ENCODE measurements around the gene ZNF165.

DNA sequence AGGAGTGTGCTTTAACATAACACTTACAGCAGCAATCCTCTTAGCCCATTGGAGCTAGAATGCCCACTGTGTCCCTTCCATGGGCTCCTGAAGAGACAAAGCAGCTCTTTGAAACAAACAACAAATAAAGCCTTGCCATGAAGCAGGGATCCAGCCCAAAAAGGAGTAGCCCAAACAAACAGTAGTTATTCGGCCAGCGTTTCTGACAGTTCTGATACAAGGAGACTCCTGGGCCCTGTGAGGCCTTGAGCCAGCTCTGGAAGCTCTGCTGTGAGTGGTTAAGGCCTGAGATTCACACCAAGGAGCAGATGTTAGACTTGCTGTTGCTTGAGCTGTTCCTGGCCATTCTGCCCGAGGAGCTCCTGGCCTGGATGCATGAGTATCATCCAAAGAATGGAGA lies 27.1 kb downstream of the ZNF165 start:
- no peak for TF ChIP-seq POLR2A (IDR thresholded peaks at IDR 0.05)
- TF ChIP-seq, protein P1, sequence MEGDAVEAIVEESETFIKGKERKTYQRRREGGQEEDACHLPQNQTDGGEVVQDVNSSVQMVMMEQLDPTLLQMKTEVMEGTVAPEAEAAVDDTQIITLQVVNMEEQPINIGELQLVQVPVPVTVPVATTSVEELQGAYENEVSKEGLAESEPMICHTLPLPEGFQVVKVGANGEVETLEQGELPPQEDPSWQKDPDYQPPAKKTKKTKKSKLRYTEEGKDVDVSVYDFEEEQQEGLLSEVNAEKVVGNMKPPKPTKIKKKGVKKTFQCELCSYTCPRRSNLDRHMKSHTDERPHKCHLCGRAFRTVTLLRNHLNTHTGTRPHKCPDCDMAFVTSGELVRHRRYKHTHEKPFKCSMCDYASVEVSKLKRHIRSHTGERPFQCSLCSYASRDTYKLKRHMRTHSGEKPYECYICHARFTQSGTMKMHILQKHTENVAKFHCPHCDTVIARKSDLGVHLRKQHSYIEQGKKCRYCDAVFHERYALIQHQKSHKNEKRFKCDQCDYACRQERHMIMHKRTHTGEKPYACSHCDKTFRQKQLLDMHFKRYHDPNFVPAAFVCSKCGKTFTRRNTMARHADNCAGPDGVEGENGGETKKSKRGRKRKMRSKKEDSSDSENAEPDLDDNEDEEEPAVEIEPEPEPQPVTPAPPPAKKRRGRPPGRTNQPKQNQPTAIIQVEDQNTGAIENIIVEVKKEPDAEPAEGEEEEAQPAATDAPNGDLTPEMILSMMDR (IDR thresholded peaks at IDR 0.05): no peak

Measured in breast epithelium (tissue), 3 donors.